H9 (cell line): ENCODE measurements around the gene IPO9. TPM values are rescaled to one million over a fixed set of nuclear protein-coding genes. Genes with fewer than 3 reads are reported as not detected.

Experiments used
- DNase-seq: peaks from one replicate; pipeline ENCODE4 v3.0.0-alpha.2; 2017
- H2AFZ ChIP-seq: one replicate; pipeline ENCODE4 v1.6.1; 2013; ENCODE audit warnings: mild to moderate bottlenecking, low read length, control low read depth, moderate library complexity
- H2AK5ac ChIP-seq: 2 replicates; pipeline ENCODE4 v1.6.1; 2013; ENCODE audit warnings: low read length, control low read depth, mixed read lengths; ENCODE audit not compliant: insufficient read length
- H2BK120ac ChIP-seq: one replicate; pipeline ENCODE4 v1.6.1; 2013; ENCODE audit warnings: low read depth, mild to moderate bottlenecking, low read length, control low read depth, inconsistent platforms; ENCODE audit not compliant: poor library complexity, severe bottlenecking
- H2BK12ac ChIP-seq: 2 replicates; pipeline ENCODE4 v1.6.1; 2013; ENCODE audit warnings: low read length, control low read depth, mixed read lengths, low read depth; ENCODE audit not compliant: insufficient read length
- H2BK15ac ChIP-seq: 2 replicates; pipeline ENCODE4 v1.6.1; 2013; ENCODE audit warnings: low read depth, low read length, control low read depth
- H2BK20ac ChIP-seq: one replicate; pipeline ENCODE4 v1.6.1; 2013; ENCODE audit warnings: low read depth, mild to moderate bottlenecking, low read length, control low read depth, inconsistent platforms; ENCODE audit not compliant: poor library complexity, severe bottlenecking
- H2BK5ac ChIP-seq: 2 replicates; pipeline ENCODE4 v1.6.1; 2013; ENCODE audit warnings: low read length, control low read depth, mixed read lengths; ENCODE audit not compliant: insufficient read length
- H3K14ac ChIP-seq: 2 replicates; pipeline ENCODE4 v1.6.1; 2013; ENCODE audit warnings: low read length, control low read depth; ENCODE audit not compliant: insufficient read depth
- H3K18ac ChIP-seq: 2 replicates; pipeline ENCODE4 v1.6.1; 2013; ENCODE audit warnings: low read depth, mild to moderate bottlenecking, mixed read lengths, low read length, control low read depth; ENCODE audit not compliant: insufficient read length
- H3K23ac ChIP-seq: 2 replicates; pipeline ENCODE4 v1.6.1; 2013; ENCODE audit warnings: low read length, control low read depth, mixed read lengths, low read depth; ENCODE audit not compliant: insufficient read length
- H3K23me2 ChIP-seq: 2 replicates; pipeline ENCODE4 v1.6.1; 2013; ENCODE audit warnings: low read depth, mild to moderate bottlenecking, mixed read lengths, low read length, control low read depth; ENCODE audit not compliant: insufficient read length, poor library complexity, severe bottlenecking
- H3K27ac ChIP-seq: 2 replicates; pipeline ENCODE4 v1.5.1; 2013; ENCODE audit warnings: low read length, control low read depth, mixed read lengths, low read depth; ENCODE audit not compliant: insufficient read length
- H3K27me3 ChIP-seq: 2 replicates; pipeline ENCODE4 v1.6.1; 2013; ENCODE audit warnings: low read length, control low read depth, inconsistent platforms; ENCODE audit not compliant: insufficient read depth
- H3K4ac ChIP-seq: 2 replicates; pipeline ENCODE4 v1.6.1; 2013; ENCODE audit warnings: low read depth, mild to moderate bottlenecking, control low read depth, inconsistent platforms, low read length, moderate library complexity
- H3K4me1 ChIP-seq: 2 replicates; pipeline ENCODE4 v1.6.1; 2013; ENCODE audit warnings: low read length, control low read depth, inconsistent platforms; ENCODE audit not compliant: insufficient read depth
- H3K4me2 ChIP-seq: 2 replicates; pipeline ENCODE4 v1.6.1; 2013; ENCODE audit warnings: low read length, control low read depth, mixed read lengths; ENCODE audit not compliant: insufficient read length, insufficient read depth
- H3K56ac ChIP-seq: 2 replicates; pipeline ENCODE4 v1.6.1; 2013; ENCODE audit warnings: low read depth, mild to moderate bottlenecking, mixed read lengths, low read length, control low read depth; ENCODE audit not compliant: insufficient read length
- H3K79me1 ChIP-seq: 2 replicates; pipeline ENCODE4 v1.6.1; 2013; ENCODE audit warnings: low read depth, mild to moderate bottlenecking, moderate library complexity, low read length, control low read depth, inconsistent platforms; ENCODE audit not compliant: insufficient read depth, poor library complexity, severe bottlenecking
- H3K79me2 ChIP-seq: 2 replicates; pipeline ENCODE4 v1.6.1; 2013; ENCODE audit warnings: low read length, control low read depth, inconsistent platforms; ENCODE audit not compliant: insufficient read depth
- H3K9ac ChIP-seq: 2 replicates; pipeline ENCODE4 v1.6.1; 2013; ENCODE audit warnings: low read length, control low read depth, mixed read lengths; ENCODE audit not compliant: insufficient read length; ENCODE audit errors: extremely low read depth
- H3K9me3 ChIP-seq: one replicate; pipeline ENCODE4 v1.6.1; 2013; ENCODE audit warnings: low read depth, low read length, inconsistent platforms; ENCODE audit not compliant: control insufficient read depth
- H3T11ph ChIP-seq: one replicate; pipeline ENCODE4 v1.6.1; 2013; ENCODE audit warnings: mild to moderate bottlenecking, low read length, control low read depth, inconsistent platforms
- H4K20me1 ChIP-seq: one replicate; pipeline ENCODE4 v1.6.1; 2013; ENCODE audit not compliant: control insufficient read depth, insufficient read length, insufficient read depth
- H4K5ac ChIP-seq: 2 replicates; pipeline ENCODE4 v1.6.1; 2013; ENCODE audit warnings: low read depth, mild to moderate bottlenecking, mixed read lengths, low read length, control low read depth; ENCODE audit not compliant: insufficient read length
- H4K8ac ChIP-seq: replicated peaks from 2 replicates; pipeline ENCODE4 v1.6.1; 2013; ENCODE audit warnings: low read length, control low read depth, mixed read lengths, low read depth; ENCODE audit not compliant: insufficient read length
- H4K91ac ChIP-seq: 2 replicates; pipeline ENCODE4 v1.6.1; 2013; ENCODE audit warnings: low read depth, mild to moderate bottlenecking, moderate library complexity, mixed read lengths, low read length, control low read depth; ENCODE audit not compliant: insufficient read length
- H3K27ac Mint-ChIP-seq, 3 experiments: 2 replicates in 2 of 3; 3 replicates in 1 of 3; pipeline ENCODE4 v1.8.0; 2020 to 2021; ENCODE audit warnings: mixed read lengths in 3 of 3, mild to moderate bottlenecking in 1 of 3, moderate library complexity in 1 of 3
- H3K27me3 Mint-ChIP-seq: 2 replicates; pipeline ENCODE4 v1.8.0; 2021; ENCODE audit warnings: low read depth, mild to moderate bottlenecking, moderate library complexity, mixed read lengths
- H3K36me3 Mint-ChIP-seq, 3 experiments: 2 replicates in 2 of 3; 3 replicates in 1 of 3; pipeline ENCODE4 v1.8.0; 2020 to 2021; ENCODE audit warnings: low read depth in 3 of 3, mixed read lengths in 3 of 3; ENCODE audit not compliant: insufficient read depth in 1 of 3
- H3K4me1 Mint-ChIP-seq, 2 experiments: 2 replicates each; pipeline ENCODE4 v1.8.0; 2020; ENCODE audit warnings: mixed read lengths in 2 of 2
- H3K4me3 Mint-ChIP-seq, 2 experiments: 2 replicates in 1 of 2; 3 replicates in 1 of 2; pipeline ENCODE4 v1.8.0; 2020 to 2021; ENCODE audit warnings: mild to moderate bottlenecking in 2 of 2, mixed read lengths in 2 of 2, moderate library complexity in 1 of 2
- H3K9me3 Mint-ChIP-seq, 2 experiments: 2 replicates in 1 of 2; 3 replicates in 1 of 2; pipeline ENCODE4 v1.8.0; 2020; ENCODE audit warnings: mild to moderate bottlenecking in 2 of 2, mixed read lengths in 2 of 2, moderate library complexity in 1 of 2
- WGBS: extraction: QIAGEN DNeasy Blood & Tissue Kit; methylation state at CpG from one replicate; pipeline ENCODE4 v1.1.7; 2013; ENCODE audit warnings: missing lambda C conversion rate, low lambda C conversion rate, mixed read lengths; ENCODE audit not compliant: insufficient read length; ENCODE audit errors: extremely low coverage; 5-methylcytosine and 5-hydroxymethylcytosine counted together
- total RNA-seq: library from RNA; stranded (reverse); gene quantifications from 2 replicates; pipeline ENCODE4 v1.2.1, GENCODE V29; 2021
- TF ChIP-seq, protein P1 (sequence below): fragments of 200-600 bp; sonication (generic); conservative IDR thresholded peaks from 3 replicates; pipeline ENCODE4 v1.8.0; 2021; ENCODE audit warnings: antibody characterized with exemption, mild to moderate bottlenecking

IPO9 gene
- total RNA-seq, 1 experiment from 2014 or later: 104 TPM

DNA sequence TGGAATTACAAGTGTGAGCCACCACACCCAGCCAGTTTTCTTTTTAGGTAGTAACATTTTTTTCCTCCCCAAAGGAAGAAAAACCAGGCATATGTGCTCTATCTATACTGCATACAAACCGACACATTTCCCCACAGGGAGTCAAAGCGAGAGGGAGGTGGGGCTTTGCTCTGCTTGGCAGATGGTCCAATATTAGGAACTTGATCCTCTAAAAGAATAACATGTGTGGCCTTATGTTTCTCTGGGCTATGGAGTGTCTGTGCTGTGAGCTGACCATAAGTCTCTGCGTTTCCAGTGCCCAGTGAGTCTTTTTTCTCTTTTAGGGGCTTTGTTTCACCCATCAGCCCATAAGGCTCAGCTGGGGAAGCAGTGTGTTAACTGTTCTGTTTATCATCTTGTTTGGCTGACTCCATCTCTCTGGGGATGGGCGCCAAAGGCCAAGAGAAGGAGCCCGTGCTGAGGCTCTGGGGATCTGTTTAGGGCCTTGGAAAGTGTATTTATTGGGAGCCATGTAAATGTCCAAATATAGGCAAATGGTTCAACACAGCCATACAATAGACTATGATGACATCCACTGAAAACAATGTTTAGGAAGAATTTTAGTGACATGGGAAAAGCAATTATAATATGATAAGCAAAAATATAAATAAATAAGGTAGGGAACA lies 97.2 kb downstream of the IPO9 start:
- Histone ChIP-seq H4K8ac (no peak overlapping the region), H3K9me3 (no peaks in the 10 kb centered on the region), H3K56ac (no peak overlapping the region), H2AFZ (no peak overlapping the region), H3T11ph (no peak overlapping the region), H3K4me2 (no peak overlapping the region), H4K5ac (no peak overlapping the region), H3K4ac (no peak overlapping the region), H3K9ac (no peak overlapping the region), H4K91ac (no peak overlapping the region), H2BK15ac (no peak overlapping the region), H2BK120ac (no peak overlapping the region), H3K23ac (no peak overlapping the region), H2BK5ac (no peak overlapping the region), H3K79me2 (no peaks in the 10 kb centered on the region), H3K23me2 (no peaks in the 10 kb centered on the region), H3K79me1 (no peaks in the 10 kb centered on the region), H3K14ac (no peak overlapping the region), H2BK20ac (no peak overlapping the region), H2AK5ac (no peak overlapping the region), H3K18ac (no peak overlapping the region), H3K27me3 (no peaks in the 10 kb centered on the region), H4K20me1 (no peaks in the 10 kb centered on the region), H3K4me1 (no peaks in the 10 kb centered on the region), H3K27ac (no peak overlapping the region), H2BK12ac (no peak overlapping the region)
- WGBS: no CpG with 5 or more reads among the region's 5 CpGs
- Mint-ChIP-seq H3K27ac (no peak overlapping the region), H3K4me1 (peaks cover 0 to 3% of the 10 kb centered on the region in 2 experiments; a peak in 1 of 4 replicates), H3K9me3 (no peaks in the 10 kb centered on the region), H3K4me3 (no peak overlapping the region), H3K27me3 (no peaks in the 10 kb centered on the region; the same call in 1 of the 2 replicates), H3K36me3 (no peaks in the 10 kb centered on the region)
- no peak for DNase-seq
- TF ChIP-seq, protein P1, sequence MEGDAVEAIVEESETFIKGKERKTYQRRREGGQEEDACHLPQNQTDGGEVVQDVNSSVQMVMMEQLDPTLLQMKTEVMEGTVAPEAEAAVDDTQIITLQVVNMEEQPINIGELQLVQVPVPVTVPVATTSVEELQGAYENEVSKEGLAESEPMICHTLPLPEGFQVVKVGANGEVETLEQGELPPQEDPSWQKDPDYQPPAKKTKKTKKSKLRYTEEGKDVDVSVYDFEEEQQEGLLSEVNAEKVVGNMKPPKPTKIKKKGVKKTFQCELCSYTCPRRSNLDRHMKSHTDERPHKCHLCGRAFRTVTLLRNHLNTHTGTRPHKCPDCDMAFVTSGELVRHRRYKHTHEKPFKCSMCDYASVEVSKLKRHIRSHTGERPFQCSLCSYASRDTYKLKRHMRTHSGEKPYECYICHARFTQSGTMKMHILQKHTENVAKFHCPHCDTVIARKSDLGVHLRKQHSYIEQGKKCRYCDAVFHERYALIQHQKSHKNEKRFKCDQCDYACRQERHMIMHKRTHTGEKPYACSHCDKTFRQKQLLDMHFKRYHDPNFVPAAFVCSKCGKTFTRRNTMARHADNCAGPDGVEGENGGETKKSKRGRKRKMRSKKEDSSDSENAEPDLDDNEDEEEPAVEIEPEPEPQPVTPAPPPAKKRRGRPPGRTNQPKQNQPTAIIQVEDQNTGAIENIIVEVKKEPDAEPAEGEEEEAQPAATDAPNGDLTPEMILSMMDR: no peak
